HEK293T (cell line): Measurements from ENCODE around the gene ZBTB45.

Experiments
- CTCF ChIA-PET: fragments of 350-600 bp; formaldehyde crosslinking; extraction: SDS; loops from one replicate; lab custom pipeline; 2021; ENCODE audit warnings: antibody characterized with exemption, inconsistent platforms; lab: Yijun Ruan, JAX
- POLR2A ChIA-PET: fragments of 350-600 bp; formaldehyde crosslinking; extraction: SDS; loops from one replicate; lab custom pipeline; 2020; ENCODE audit warnings: antibody characterized with exemption, inconsistent platforms; lab: Yijun Ruan, JAX
- DNase-seq: peaks from one replicate; pipeline ENCODE4 v3.0.0; 2012; ENCODE audit warnings: mixed read lengths; ENCODE audit errors: extremely low spot score
- ARNT ChIP-seq: fragments of 450-650 bp; IDR thresholded peaks from 2 replicates; pipeline ENCODE4 v1.6.1; 2017; ENCODE audit warnings: mild to moderate bottlenecking
- BHLHE40 ChIP-seq: fragments of 450-650 bp; IDR thresholded peaks from 2 replicates; pipeline ENCODE4 v1.6.1; 2016; ENCODE audit warnings: mild to moderate bottlenecking, moderate library complexity, borderline replicate concordance
- CTBP1 ChIP-seq: fragments of 450-650 bp; IDR thresholded peaks from 2 replicates; pipeline ENCODE4 v1.6.1; 2016; ENCODE audit warnings: borderline replicate concordance
- ELF4 ChIP-seq: fragments of 450-650 bp; IDR thresholded peaks from 2 replicates; pipeline ENCODE4 v1.6.1; 2017; ENCODE audit warnings: antibody characterized with exemption
- FOXA1 ChIP-seq: fragments of 450-650 bp; IDR thresholded peaks from 2 replicates; pipeline ENCODE4 v1.6.1; 2016; ENCODE audit warnings: mild to moderate bottlenecking
- FOXK2 ChIP-seq: fragments of 450-650 bp; IDR thresholded peaks from 2 replicates; pipeline ENCODE4 v1.6.1; 2016; ENCODE audit warnings: mild to moderate bottlenecking
- FOXM1 ChIP-seq: fragments of 450-650 bp; IDR thresholded peaks from 2 replicates; pipeline ENCODE4 v1.6.1; 2017; ENCODE audit warnings: mild to moderate bottlenecking, borderline replicate concordance
- HDGF ChIP-seq: fragments of 450-650 bp; IDR thresholded peaks from 2 replicates; pipeline ENCODE4 v1.6.1; 2017; ENCODE audit warnings: antibody characterized with exemption, borderline replicate concordance
- L3MBTL2 ChIP-seq: fragments of 450-650 bp; conservative IDR thresholded peaks from 2 replicates; pipeline ENCODE4 v1.6.1; 2016; ENCODE audit warnings: mild to moderate bottlenecking
- LEF1 ChIP-seq: fragments of 450-650 bp; IDR thresholded peaks from 2 replicates; pipeline ENCODE4 v1.6.1; 2017; ENCODE audit warnings: mild to moderate bottlenecking, borderline replicate concordance
- NFRKB ChIP-seq: fragments of 450-650 bp; IDR thresholded peaks from 2 replicates; pipeline ENCODE4 v1.6.1; 2016; ENCODE audit warnings: mild to moderate bottlenecking, moderate library complexity
- SP1 ChIP-seq: fragments of 450-650 bp; IDR thresholded peaks from 2 replicates; pipeline ENCODE4 v1.6.1; 2017
- SUZ12 ChIP-seq: fragments of 450-650 bp; IDR thresholded peaks from 2 replicates; pipeline ENCODE4 v1.6.1; 2016; ENCODE audit warnings: mild to moderate bottlenecking
- TARDBP ChIP-seq: fragments of 450-650 bp; IDR thresholded peaks from 2 replicates; pipeline ENCODE4 v1.6.1; 2016
- ZNF384 ChIP-seq: fragments of 450-650 bp; IDR thresholded peaks from 2 replicates; pipeline ENCODE4 v1.6.1; 2016
- TF ChIP-seq, protein P1 (sequence below): fragments of 450-650 bp; IDR thresholded peaks from 2 replicates; pipeline ENCODE4 v1.6.1; 2016

ZBTB45 gene

DNA sequence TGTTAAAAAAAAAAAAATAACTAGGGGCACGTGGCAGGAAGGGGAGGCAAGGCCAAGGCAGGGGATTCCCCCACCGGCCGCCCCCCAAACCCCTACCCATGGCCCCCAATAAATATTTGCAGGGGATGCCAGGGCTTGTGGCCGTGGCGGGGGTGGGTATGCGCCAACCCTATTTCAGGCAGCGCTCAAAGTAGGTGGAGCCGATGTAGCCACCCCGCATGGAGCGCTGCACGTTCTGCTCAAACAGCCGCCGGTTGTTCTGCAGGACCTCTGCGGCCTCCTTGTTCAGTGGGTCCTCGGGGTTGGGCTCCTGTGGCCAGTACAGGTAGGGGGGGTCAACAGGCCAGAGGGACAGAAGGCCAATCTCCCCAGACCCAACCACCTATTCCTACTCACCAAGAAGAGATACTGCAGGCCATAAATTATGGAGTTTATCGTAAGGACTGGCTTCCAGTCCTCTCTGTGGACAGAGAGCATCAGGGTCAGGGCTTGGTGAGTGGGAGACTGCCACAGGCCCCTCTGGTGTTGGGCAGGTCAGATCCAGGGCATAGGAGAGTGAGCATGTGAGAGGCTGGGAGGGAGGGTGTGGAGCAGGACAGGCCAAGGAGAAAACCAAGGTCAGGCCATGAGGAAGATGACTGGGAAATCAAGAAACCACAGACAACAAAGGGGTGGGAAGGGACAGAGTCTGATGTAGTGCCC lies 36.5 kb upstream of the ZBTB45 start:
- no peak for TF ChIP-seq CTBP1
- TF ChIP-seq, protein P1, sequence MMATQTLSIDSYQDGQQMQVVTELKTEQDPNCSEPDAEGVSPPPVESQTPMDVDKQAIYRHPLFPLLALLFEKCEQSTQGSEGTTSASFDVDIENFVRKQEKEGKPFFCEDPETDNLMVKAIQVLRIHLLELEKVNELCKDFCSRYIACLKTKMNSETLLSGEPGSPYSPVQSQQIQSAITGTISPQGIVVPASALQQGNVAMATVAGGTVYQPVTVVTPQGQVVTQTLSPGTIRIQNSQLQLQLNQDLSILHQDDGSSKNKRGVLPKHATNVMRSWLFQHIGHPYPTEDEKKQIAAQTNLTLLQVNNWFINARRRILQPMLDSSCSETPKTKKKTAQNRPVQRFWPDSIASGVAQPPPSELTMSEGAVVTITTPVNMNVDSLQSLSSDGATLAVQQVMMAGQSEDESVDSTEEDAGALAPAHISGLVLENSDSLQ = no peak
- TF ChIP-seq FOXA1 = no peak
- TF ChIP-seq NFRKB = no peak
- no peak for TF ChIP-seq FOXK2
- no peak for DNase-seq
- ChIA-PET POLR2A (interaction anchor here (0.8 to 5.4 kb wide), 9 partner anchors 11 to 194 kb away, joined by 3 to 66 read pairs (median 9); partner anchors contain the start of genes MZF1, TRIM28, ZBTB45 and ZNF497), CTCF (interaction anchor here (1.2 kb wide), 1 partner anchor 24 kb away, joined by 4 read pairs; no protein-coding TSS in a partner anchor)

DNA sequence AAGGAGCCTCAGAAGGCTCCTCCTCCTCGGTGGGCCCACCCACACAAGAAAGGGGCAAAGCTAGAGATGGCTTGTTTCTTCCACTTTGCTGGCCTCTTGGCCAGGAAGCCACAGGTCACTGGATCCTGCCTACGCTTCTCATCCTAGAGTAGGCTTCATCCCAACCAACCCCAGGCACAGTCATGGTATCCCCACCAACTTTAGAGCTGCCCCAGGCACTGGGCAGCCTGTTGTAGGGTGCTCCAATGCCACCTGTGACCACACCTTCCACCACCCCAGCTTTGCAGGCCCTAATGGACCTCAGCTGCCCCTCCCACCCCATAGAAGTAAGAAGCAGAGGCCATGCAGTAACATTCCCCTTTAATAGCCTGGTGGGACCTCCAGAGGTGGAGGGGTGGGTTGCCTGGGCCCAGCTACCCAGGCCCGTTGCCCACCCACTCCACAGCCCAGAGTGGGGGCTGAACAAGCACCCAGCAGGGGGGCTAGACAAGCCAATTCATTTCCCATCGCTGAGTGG lies 35.8 kb upstream of the ZBTB45 start:
- ChIA-PET POLR2A (interaction anchor here (1.2 to 3.8 kb wide), 8 partner anchors 11 to 193 kb away, joined by 3 to 66 read pairs (median 8); partner anchors contain the start of genes MZF1, TRIM28, ZBTB45 and ZNF497), CTCF (interaction anchor here (0.7 to 1.2 kb wide), 3 partner anchors 25 to 35 kb away, joined by 3 to 4 read pairs (median 4); partner anchors contain the start of gene ZBTB45)
- TF ChIP-seq L3MBTL2 (no peak), CTBP1 (no peak), BHLHE40 (no peak), ARNT (no peak), SUZ12 (no peak), FOXK2 (no peak), NFRKB (no peak), HDGF (no peak), ZNF384 (no peak), SP1 (no peak), FOXM1 (no peak), TARDBP (no peak), LEF1 (no peak), ELF4 (no peak), FOXA1 (no peak)
- TF ChIP-seq, protein P1 = no peak
- no peak for DNase-seq

- ChIA-PET CTCF (interaction anchor here (0.7 to 1.2 kb wide), 3 partner anchors 25 to 35 kb away, joined by 3 to 4 read pairs (median 4); partner anchors contain the start of gene ZBTB45), POLR2A (interaction anchor here (1.2 to 3.8 kb wide), 9 partner anchors 10 to 192 kb away, joined by 3 to 66 read pairs (median 8); partner anchors contain the start of genes MZF1, TRIM28, ZBTB45 and ZNF497)
- TF ChIP-seq L3MBTL2 (peak; percentile 65), LEF1 (no peak), FOXM1 (no peak), ELF4 (peak; percentile 82)
- TF ChIP-seq, protein P1 = peak; percentile 47
- DNase-seq = peak; percentile 89
Observed at GRCh38 chr19:58554494-58555368, 35.1 kb upstream of the ZBTB45 start, which contains the start of gene CHMP2A. Gene CHMP2A (minus strand): TSS chr19:58555105. CDS start chr19:58554212, 893 bp downstream.

DNA sequence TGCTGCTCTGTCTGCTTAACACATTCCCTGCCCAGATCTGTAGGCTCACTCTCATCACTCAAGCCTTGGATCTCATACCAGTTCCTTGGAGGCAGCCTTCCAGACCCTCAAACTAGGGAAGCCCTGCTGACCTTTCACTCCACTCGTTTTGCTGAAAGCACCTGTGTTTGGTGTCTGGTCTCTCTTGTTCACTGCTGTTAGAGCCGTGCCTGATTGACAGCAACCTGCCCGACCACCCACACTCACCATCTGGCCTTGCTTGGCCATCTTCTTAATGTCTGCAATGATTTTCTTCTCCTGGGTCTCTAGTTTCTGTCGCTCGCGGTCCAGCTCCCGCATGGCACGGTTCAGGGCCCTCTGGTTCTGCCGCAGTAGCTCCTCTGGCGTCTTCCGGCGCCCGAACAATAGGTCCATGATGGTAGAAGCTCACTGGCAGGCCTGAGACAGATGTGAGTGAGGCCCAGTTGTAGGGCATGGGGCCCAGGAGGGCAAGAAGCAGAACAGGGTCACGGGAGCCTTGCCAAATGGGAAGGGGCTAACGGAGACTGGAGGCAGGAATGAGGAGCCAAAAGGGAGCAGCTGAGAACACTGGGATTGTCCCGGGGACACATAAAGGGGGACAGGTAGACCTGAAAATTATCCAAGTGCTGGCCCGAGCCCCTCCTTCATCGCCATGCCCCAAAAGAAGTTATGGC lies 34.3 kb upstream of the ZBTB45 start:
- DNase-seq = no peak
- ChIA-PET POLR2A (interaction anchor here (1.2 to 3.8 kb wide), 5 partner anchors 9 to 34 kb away, joined by 3 to 66 read pairs (median 8); partner anchors contain the start of genes MZF1, TRIM28 and ZBTB45), CTCF (interaction anchor here (0.6 kb wide), 1 partner anchor 34 kb away, joined by 4 read pairs; the partner anchor contains the start of gene ZBTB45)
- TF ChIP-seq CTBP1 (no peak), LEF1 (no peak), FOXK2 (no peak), TARDBP (no peak)

GRCh38 chr19:58552655-58553054 lies 33.0 kb upstream of the ZBTB45 start:
- no peak for TF ChIP-seq ELF4
- TF ChIP-seq CTBP1 = no peak
- TF ChIP-seq LEF1 = no peak
- TF ChIP-seq SUZ12 = no peak
- no peak for TF ChIP-seq L3MBTL2
- DNase-seq = no peak
- ChIA-PET POLR2A (interaction anchor here (3.7 to 3.8 kb wide), 2 partner anchors 8 to 33 kb away, joined by 39 to 66 read pairs; partner anchors contain the start of genes TRIM28 and ZBTB45), CTCF (interaction anchor here (0.8 kb wide), 1 partner anchor 28 kb away, joined by 3 read pairs; no protein-coding TSS in a partner anchor)
